ENCODE results near the gene DPYSL3. TPM values are rescaled to one million over a fixed set of nuclear protein-coding genes. Genes with fewer than 3 reads are reported as not detected.

Gene DPYSL3
- total RNA-seq, 2 experiments from 2014 or later, result not detected

- Mint-ChIP-seq H3K4me3 (peak overlapping the region; percentile 18), H3K4me1 (peaks cover 6% of the 10 kb centered on the region), H3K27me3 (peaks cover 40% of the 10 kb centered on the region), H3K9me3 (no peaks in the 10 kb centered on the region), H3K36me3 (no peaks in the 10 kb centered on the region), H3K27ac (no peak overlapping the region)
- POLR2A ChIA-PET, result no interaction called here
- DNase-seq (no peak), ATAC-seq (ENCODE audit: low read depth) (no peak)
Measured at GRCh38 chr5:147452165-147452811, 57.6 kb downstream of the DPYSL3 start.

- no peaks in the 10 kb centered on the region for H3K36me3 Mint-ChIP-seq
- ATAC-seq (ENCODE audit: low read depth) (no peak), DNase-seq (no peak)
- H3K9me3 Mint-ChIP-seq, result no peaks in the 10 kb centered on the region
- peaks cover 6% of the 10 kb centered on the region for H3K4me1 Mint-ChIP-seq
- POLR2A ChIA-PET, result no interaction called here
- peaks cover 40% of the 10 kb centered on the region for H3K27me3 Mint-ChIP-seq
- H3K4me3 Mint-ChIP-seq, result no peak overlapping the region
- H3K27ac Mint-ChIP-seq, result no peak overlapping the region
Measured at GRCh38 chr5:147451193-147451592, 58.7 kb downstream of the DPYSL3 start.

GRCh38 chr5:147450606-147451005 lies 59.3 kb downstream of the DPYSL3 start:
- Mint-ChIP-seq H3K36me3 (no peaks in the 10 kb centered on the region), H3K4me3 (no peak overlapping the region), H3K9me3 (no peaks in the 10 kb centered on the region), H3K27ac (no peak overlapping the region), H3K27me3 (peaks cover 40% of the 10 kb centered on the region), H3K4me1 (peaks cover 6% of the 10 kb centered on the region)
- no peak for DNase-seq
- POLR2A ChIA-PET, result no interaction called here
- no peak for ATAC-seq (ENCODE audit: low read depth)

GRCh38 chr5:147448766-147449165 lies 61.1 kb downstream of the DPYSL3 start:
- POLR2A ChIA-PET, result no interaction called here
- Mint-ChIP-seq H3K9me3 (no peaks in the 10 kb centered on the region), H3K4me3 (no peak overlapping the region), H3K36me3 (no peaks in the 10 kb centered on the region), H3K4me1 (peaks cover 5% of the 10 kb centered on the region), H3K27ac (no peak overlapping the region), H3K27me3 (peaks cover 28% of the 10 kb centered on the region)
- no peak for ATAC-seq (ENCODE audit: low read depth)
- no peak for DNase-seq

GRCh38 chr5:147446523-147446922 lies 63.3 kb downstream of the DPYSL3 start:
- peaks cover 14% of the 10 kb centered on the region for H3K27me3 Mint-ChIP-seq
- POLR2A ChIA-PET, result no interaction called here
- H3K36me3 Mint-ChIP-seq, result no peaks in the 10 kb centered on the region
- H3K9me3 Mint-ChIP-seq, result no peaks in the 10 kb centered on the region
- no peak overlapping the region for H3K4me3 Mint-ChIP-seq
- no peak for DNase-seq
- no peak overlapping the region for H3K27ac Mint-ChIP-seq
- H3K4me1 Mint-ChIP-seq, result no peaks in the 10 kb centered on the region
- no peak for ATAC-seq (ENCODE audit: low read depth)

GRCh38 chr5:147445917-147446316 lies 64.0 kb downstream of the DPYSL3 start:
- peaks cover 11% of the 10 kb centered on the region for H3K27me3 Mint-ChIP-seq
- no peak overlapping the region for H3K27ac Mint-ChIP-seq
- no peaks in the 10 kb centered on the region for H3K9me3 Mint-ChIP-seq
- no peaks in the 10 kb centered on the region for H3K36me3 Mint-ChIP-seq
- ATAC-seq (ENCODE audit: low read depth) (no peak), DNase-seq (no peak)
- no peak overlapping the region for H3K4me3 Mint-ChIP-seq
- POLR2A ChIA-PET, result no interaction called here
- H3K4me1 Mint-ChIP-seq, result no peaks in the 10 kb centered on the region

GRCh38 chr5:147445090-147445489 lies 64.8 kb downstream of the DPYSL3 start:
- Mint-ChIP-seq H3K4me3 (no peak overlapping the region), H3K36me3 (no peaks in the 10 kb centered on the region), H3K4me1 (no peaks in the 10 kb centered on the region), H3K27ac (no peak overlapping the region), H3K9me3 (no peaks in the 10 kb centered on the region), H3K27me3 (peaks cover 4% of the 10 kb centered on the region)
- POLR2A ChIA-PET, result no interaction called here
- ATAC-seq (ENCODE audit: low read depth), result no peak
- DNase-seq, result no peak

- no peaks in the 10 kb centered on the region for H3K9me3 Mint-ChIP-seq
- DNase-seq, result no peak
- ATAC-seq (ENCODE audit: low read depth), result no peak
- no peak overlapping the region for H3K27ac Mint-ChIP-seq
- no peak overlapping the region for H3K4me3 Mint-ChIP-seq
- H3K4me1 Mint-ChIP-seq, result peaks cover 1% of the 10 kb centered on the region
- no peaks in the 10 kb centered on the region for H3K27me3 Mint-ChIP-seq
- POLR2A ChIA-PET, result no interaction called here
- H3K36me3 Mint-ChIP-seq, result no peaks in the 10 kb centered on the region
Measured at GRCh38 chr5:147442224-147442623, 67.6 kb downstream of the DPYSL3 start.

- ATAC-seq (ENCODE audit: low read depth) (no peak), DNase-seq (no peak)
- H3K4me1 Mint-ChIP-seq, result peaks cover 1% of the 10 kb centered on the region
- POLR2A ChIA-PET, result no interaction called here
- H3K9me3 Mint-ChIP-seq, result no peaks in the 10 kb centered on the region
- H3K27ac Mint-ChIP-seq, result no peak overlapping the region
- H3K36me3 Mint-ChIP-seq, result no peaks in the 10 kb centered on the region
- no peak overlapping the region for H3K4me3 Mint-ChIP-seq
- H3K27me3 Mint-ChIP-seq, result no peaks in the 10 kb centered on the region
Measured at GRCh38 chr5:147441191-147441695, 68.6 kb downstream of the DPYSL3 start.

- DNase-seq (no peak), ATAC-seq (ENCODE audit: low read depth) (no peak)
- Mint-ChIP-seq H3K36me3 (no peaks in the 10 kb centered on the region), H3K27me3 (no peaks in the 10 kb centered on the region), H3K9me3 (no peaks in the 10 kb centered on the region), H3K4me1 (peaks cover 1% of the 10 kb centered on the region), H3K4me3 (no peak overlapping the region), H3K27ac (no peak overlapping the region)
- POLR2A ChIA-PET, result no interaction called here
Measured at GRCh38 chr5:147439254-147439653, 70.6 kb downstream of the DPYSL3 start.

GRCh38 chr5:147437161-147437596 lies 72.7 kb downstream of the DPYSL3 start:
- H3K9me3 Mint-ChIP-seq, result no peaks in the 10 kb centered on the region
- no peak overlapping the region for H3K4me3 Mint-ChIP-seq
- POLR2A ChIA-PET, result no interaction called here

GRCh38 chr5:147436596-147436995 lies 73.3 kb downstream of the DPYSL3 start:
- H3K4me3 Mint-ChIP-seq, result no peak overlapping the region
- no peaks in the 10 kb centered on the region for H3K36me3 Mint-ChIP-seq
- no peak for DNase-seq
- H3K27ac Mint-ChIP-seq, result no peak overlapping the region
- POLR2A ChIA-PET, result no interaction called here
- H3K9me3 Mint-ChIP-seq, result no peaks in the 10 kb centered on the region
- H3K4me1 Mint-ChIP-seq, result peaks cover 1% of the 10 kb centered on the region
- no peaks in the 10 kb centered on the region for H3K27me3 Mint-ChIP-seq
- no peak for ATAC-seq (ENCODE audit: low read depth)

More at GRCh38 chr5:147437161-147437596, 72.7 kb downstream of the DPYSL3 start:
- no peaks in the 10 kb centered on the region for H3K27me3 Mint-ChIP-seq
- H3K27ac Mint-ChIP-seq, result no peak overlapping the region
- H3K36me3 Mint-ChIP-seq, result no peaks in the 10 kb centered on the region
- DNase-seq (no peak), ATAC-seq (ENCODE audit: low read depth) (no peak)
- H3K4me1 Mint-ChIP-seq, result peaks cover 1% of the 10 kb centered on the region

GRCh38 chr5:147434049-147434448 lies 75.8 kb downstream of the DPYSL3 start:
- Mint-ChIP-seq H3K27ac (no peak overlapping the region), H3K9me3 (no peaks in the 10 kb centered on the region), H3K4me3 (no peak overlapping the region), H3K4me1 (no peaks in the 10 kb centered on the region), H3K27me3 (no peaks in the 10 kb centered on the region), H3K36me3 (no peaks in the 10 kb centered on the region)
- DNase-seq (no peak), ATAC-seq (ENCODE audit: low read depth) (no peak)
- POLR2A ChIA-PET, result no interaction called here

- ATAC-seq (ENCODE audit: low read depth), result no peak
- DNase-seq, result no peak
- no peaks in the 10 kb centered on the region for H3K27me3 Mint-ChIP-seq
- H3K9me3 Mint-ChIP-seq, result no peaks in the 10 kb centered on the region
- POLR2A ChIA-PET, result no interaction called here
- H3K4me3 Mint-ChIP-seq, result no peak overlapping the region
- H3K36me3 Mint-ChIP-seq, result no peaks in the 10 kb centered on the region
- H3K27ac Mint-ChIP-seq, result no peak overlapping the region
- no peaks in the 10 kb centered on the region for H3K4me1 Mint-ChIP-seq
Measured at GRCh38 chr5:147432323-147432722, 77.5 kb downstream of the DPYSL3 start.
